ENCODE results near the gene ZBTB22. TPM values are rescaled to one million over a fixed set of nuclear protein-coding genes. Genes with fewer than 3 reads are reported as not detected.
"Not testable (repeated sequence)": the region's sequence is repeated elsewhere in the genome, so short reads cannot be mapped to it uniquely, and the experiment has no call there.

ZBTB22 gene
- total RNA-seq, 6 experiments from 2014 or later, result 15.2 to 19.9 (median 17.0) TPM

- TF ChIP-seq CTCF (IDR thresholded peaks at IDR 0.05), result no peak
- no peak for DNase-seq
- H3K9me3 Mint-ChIP-seq, result no peaks in the 10 kb centered on the region
- H3K36me3 Mint-ChIP-seq (ENCODE audit: low read depth), result peaks cover 46% of the 10 kb centered on the region
- peak overlapping the region; percentile 94 for H3K4me3 Mint-ChIP-seq
- peak overlapping the region; percentile 82 for H3K27ac Mint-ChIP-seq
- H3K4me1 Mint-ChIP-seq (ENCODE audit: low read depth), result peaks cover 42% of the 10 kb centered on the region
- peaks cover 1% of the 10 kb centered on the region for H3K27me3 Mint-ChIP-seq (ENCODE audit: insufficient read depth)
Measured at GRCh38 chr6:33288141-33288920, 29.2 kb downstream of the ZBTB22 start.

GRCh38 chr6:33286946-33287914 is 30.3 kb downstream of the ZBTB22 start:
- no peaks in the 10 kb centered on the region for H3K9me3 Mint-ChIP-seq

DNA sequence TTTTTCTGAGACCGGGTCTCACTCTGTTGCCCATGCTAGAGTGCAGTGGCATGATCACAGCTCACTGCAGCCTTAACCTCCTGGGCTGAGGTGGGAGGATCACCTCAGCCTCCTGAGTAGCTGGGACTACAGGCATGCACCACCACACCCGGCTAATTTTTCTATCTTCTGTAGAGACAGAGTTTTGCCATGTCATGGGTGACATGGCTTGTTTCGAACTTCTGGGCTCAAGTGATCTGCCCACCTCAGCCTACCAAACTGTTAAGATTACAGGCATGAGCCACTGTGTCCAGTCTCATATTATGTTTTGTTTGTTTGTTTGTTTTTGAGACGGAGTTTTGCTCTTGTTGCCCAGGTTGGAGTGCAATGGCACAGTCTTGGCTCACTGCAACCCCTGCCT is 32.3 kb downstream of the ZBTB22 start:
- not testable (repeated sequence) for H3K27ac Mint-ChIP-seq; H3K9me3 Mint-ChIP-seq; H3K4me3 Mint-ChIP-seq; H3K27me3 Mint-ChIP-seq (ENCODE audit: insufficient read depth); DNase-seq
- peaks cover 29% of the 10 kb centered on the region for H3K4me1 Mint-ChIP-seq (ENCODE audit: low read depth)
- peaks cover 36% of the 10 kb centered on the region for H3K36me3 Mint-ChIP-seq (ENCODE audit: low read depth)

More at GRCh38 chr6:33286946-33287914, 30.3 kb downstream of the ZBTB22 start:
- H3K27ac Mint-ChIP-seq, result peak overlapping the region; percentile 31; the same call in 1 of the 2 replicates
- peak overlapping the region; percentile 94 for H3K4me3 Mint-ChIP-seq
- no peak for TF ChIP-seq CTCF (IDR thresholded peaks at IDR 0.05)
- peaks cover 1% of the 10 kb centered on the region for H3K27me3 Mint-ChIP-seq (ENCODE audit: insufficient read depth)
- no peak for DNase-seq
- peaks cover 46% of the 10 kb centered on the region for H3K36me3 Mint-ChIP-seq (ENCODE audit: low read depth)
- peaks cover 42% of the 10 kb centered on the region for H3K4me1 Mint-ChIP-seq (ENCODE audit: low read depth)

DNA sequence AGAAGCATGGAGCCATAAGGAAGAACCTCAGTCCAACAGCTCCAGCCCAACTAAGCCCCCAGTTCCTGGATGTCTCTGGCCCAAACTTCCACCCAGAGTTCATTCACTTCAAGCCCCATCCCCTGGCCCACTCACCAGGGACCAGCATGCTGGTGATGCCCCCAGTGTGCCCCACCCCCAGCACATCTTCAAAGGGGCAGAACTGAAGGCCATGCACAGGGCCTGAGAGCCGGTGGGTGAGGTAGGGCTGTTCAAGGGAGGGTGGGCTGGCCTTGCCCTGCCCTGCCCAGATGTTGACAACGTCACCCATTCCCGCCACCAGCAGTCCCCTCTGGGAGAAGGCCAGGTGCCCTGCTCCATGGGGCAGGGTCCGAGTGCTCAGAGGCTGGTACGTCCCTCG is 37.0 kb downstream of the ZBTB22 start:
- no peak for DNase-seq
- Mint-ChIP-seq H3K4me3 (no peak overlapping the region), H3K36me3 (ENCODE audit: low read depth) (peaks cover 13% of the 10 kb centered on the region), H3K9me3 (no peaks in the 10 kb centered on the region), H3K27ac (no peak overlapping the region), H3K27me3 (ENCODE audit: insufficient read depth) (peaks cover 15% of the 10 kb centered on the region; the same call in 1 of the 2 replicates), H3K4me1 (ENCODE audit: low read depth) (peaks cover 13% of the 10 kb centered on the region)
- no peak for TF ChIP-seq CTCF (IDR thresholded peaks at IDR 0.05)

GRCh38 chr6:33279971-33280511 is 37.5 kb downstream of the ZBTB22 start:
- H3K27me3 Mint-ChIP-seq (ENCODE audit: insufficient read depth), result peaks cover 15% of the 10 kb centered on the region; the same call in 1 of the 2 replicates
- peak; percentile 69 for DNase-seq
- peaks cover 17% of the 10 kb centered on the region for H3K36me3 Mint-ChIP-seq (ENCODE audit: low read depth)
- H3K27ac Mint-ChIP-seq, result no peak overlapping the region
- H3K4me3 Mint-ChIP-seq, result no peak overlapping the region
- no peaks in the 10 kb centered on the region for H3K9me3 Mint-ChIP-seq
- peak; percentile 84 for TF ChIP-seq CTCF (IDR thresholded peaks at IDR 0.05)
- H3K4me1 Mint-ChIP-seq (ENCODE audit: low read depth), result peaks cover 18% of the 10 kb centered on the region
